ENCODE data around the gene ATP10A.

The ATP10A gene

GRCh38 chr15:25668236-25668795 lies 194.8 kb downstream of the ATP10A start:
- DNase-seq (ENCODE audit: low read depth, low spot score), result no peak
- in situ Hi-C loops (cut with HindIII; ENCODE audit: low sequenced_read_pairs), result no loop called here
- TF ChIP-seq, protein P1, sequence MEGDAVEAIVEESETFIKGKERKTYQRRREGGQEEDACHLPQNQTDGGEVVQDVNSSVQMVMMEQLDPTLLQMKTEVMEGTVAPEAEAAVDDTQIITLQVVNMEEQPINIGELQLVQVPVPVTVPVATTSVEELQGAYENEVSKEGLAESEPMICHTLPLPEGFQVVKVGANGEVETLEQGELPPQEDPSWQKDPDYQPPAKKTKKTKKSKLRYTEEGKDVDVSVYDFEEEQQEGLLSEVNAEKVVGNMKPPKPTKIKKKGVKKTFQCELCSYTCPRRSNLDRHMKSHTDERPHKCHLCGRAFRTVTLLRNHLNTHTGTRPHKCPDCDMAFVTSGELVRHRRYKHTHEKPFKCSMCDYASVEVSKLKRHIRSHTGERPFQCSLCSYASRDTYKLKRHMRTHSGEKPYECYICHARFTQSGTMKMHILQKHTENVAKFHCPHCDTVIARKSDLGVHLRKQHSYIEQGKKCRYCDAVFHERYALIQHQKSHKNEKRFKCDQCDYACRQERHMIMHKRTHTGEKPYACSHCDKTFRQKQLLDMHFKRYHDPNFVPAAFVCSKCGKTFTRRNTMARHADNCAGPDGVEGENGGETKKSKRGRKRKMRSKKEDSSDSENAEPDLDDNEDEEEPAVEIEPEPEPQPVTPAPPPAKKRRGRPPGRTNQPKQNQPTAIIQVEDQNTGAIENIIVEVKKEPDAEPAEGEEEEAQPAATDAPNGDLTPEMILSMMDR (IDR thresholded peaks at IDR 0.05; ENCODE audit: low read depth, low read length), result no peak
- no peak overlapping the region for H3K4me3 ChIP-seq (ENCODE audit: low read depth, low read length)

DNA sequence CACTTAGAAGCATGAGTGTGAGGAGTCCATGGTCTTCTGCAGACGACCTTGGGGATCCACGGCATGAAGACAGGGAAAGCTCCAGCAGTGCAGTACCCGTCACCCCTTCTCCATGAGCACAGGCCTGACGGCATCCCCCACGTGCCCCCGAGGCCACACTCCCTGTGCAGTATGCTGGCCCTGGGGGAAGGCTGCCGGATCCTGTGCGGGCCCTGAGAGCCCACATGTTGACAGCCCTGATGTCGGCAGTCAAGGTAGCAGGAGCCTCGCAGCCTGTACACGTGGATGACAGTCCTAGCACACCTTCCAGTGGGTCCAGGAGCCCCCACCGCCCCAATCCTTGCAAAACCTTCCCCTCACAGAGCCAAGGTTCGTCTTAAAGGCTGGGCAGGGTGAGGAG lies 195.3 kb downstream of the ATP10A start:
- DNase-seq (ENCODE audit: low read depth, low spot score), result no peak
- TF ChIP-seq, protein P1 (IDR thresholded peaks at IDR 0.05; ENCODE audit: low read depth, low read length), result no peak
- in situ Hi-C loops (cut with HindIII; ENCODE audit: low sequenced_read_pairs), result no loop called here

GRCh38 chr15:25665913-25666312 lies 197.2 kb downstream of the ATP10A start:
- TF ChIP-seq, protein P1 (IDR thresholded peaks at IDR 0.05; ENCODE audit: low read depth, low read length), result no peak
- H3K4me3 ChIP-seq (ENCODE audit: low read depth, low read length), result no peak overlapping the region
- DNase-seq (ENCODE audit: low read depth, low spot score), result no peak
- in situ Hi-C loops (cut with HindIII; ENCODE audit: low sequenced_read_pairs), result no loop called here

More for the DNA sequence above, 195.3 kb downstream of the ATP10A start:
- no peak overlapping the region for H3K4me3 ChIP-seq (ENCODE audit: low read depth, low read length)

DNA sequence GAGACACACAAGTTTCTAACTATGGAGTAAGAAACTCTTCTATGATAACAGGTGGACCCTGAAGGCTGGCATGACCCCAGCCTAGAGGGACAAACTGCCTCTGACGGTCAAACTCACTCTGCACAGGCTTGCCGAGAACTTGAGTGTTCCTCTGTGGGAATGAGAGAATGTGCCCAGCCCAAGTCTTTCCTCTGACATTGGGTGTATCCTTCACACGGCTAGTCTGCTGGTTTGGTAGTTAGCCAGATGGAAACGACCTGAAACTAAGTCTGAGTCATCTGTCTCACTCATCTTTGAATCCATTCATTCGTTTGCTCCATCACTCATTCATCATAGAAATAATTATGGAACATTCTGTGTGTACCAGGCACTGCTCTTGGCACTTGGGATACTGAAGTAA lies 198.4 kb downstream of the ATP10A start:
- no peak for DNase-seq (ENCODE audit: low read depth, low spot score)
- in situ Hi-C loops (cut with HindIII; ENCODE audit: low sequenced_read_pairs), result no loop called here
- TF ChIP-seq, protein P1 (IDR thresholded peaks at IDR 0.05; ENCODE audit: low read depth, low read length), result no peak
- H3K4me3 ChIP-seq (ENCODE audit: low read depth, low read length), result no peak overlapping the region

DNA sequence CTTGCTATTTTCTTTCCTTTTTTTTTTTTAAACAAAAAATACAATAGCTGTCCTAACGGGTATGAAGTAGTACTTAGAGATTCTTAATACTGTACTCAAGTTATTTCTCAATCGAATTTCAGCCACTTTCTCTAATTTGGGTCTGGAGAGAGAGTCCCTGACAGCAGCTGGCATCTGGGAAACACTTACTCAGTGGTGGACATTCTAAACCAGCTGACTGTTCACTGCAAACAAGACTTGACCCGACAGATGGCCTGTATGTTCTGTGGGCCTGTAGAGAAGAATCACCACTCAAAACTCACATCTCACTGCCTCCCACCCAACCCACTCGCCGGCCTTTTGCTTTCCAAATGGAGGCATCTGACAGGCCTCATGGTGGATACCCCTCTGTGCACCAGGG lies 199.6 kb downstream of the ATP10A start:
- TF ChIP-seq, protein P1 (IDR thresholded peaks at IDR 0.05; ENCODE audit: low read depth, low read length), result no peak
- no peak overlapping the region for H3K4me3 ChIP-seq (ENCODE audit: low read depth, low read length)
- DNase-seq (ENCODE audit: low read depth, low spot score), result no peak
- in situ Hi-C loops (cut with HindIII; ENCODE audit: low sequenced_read_pairs), result no loop called here

DNA sequence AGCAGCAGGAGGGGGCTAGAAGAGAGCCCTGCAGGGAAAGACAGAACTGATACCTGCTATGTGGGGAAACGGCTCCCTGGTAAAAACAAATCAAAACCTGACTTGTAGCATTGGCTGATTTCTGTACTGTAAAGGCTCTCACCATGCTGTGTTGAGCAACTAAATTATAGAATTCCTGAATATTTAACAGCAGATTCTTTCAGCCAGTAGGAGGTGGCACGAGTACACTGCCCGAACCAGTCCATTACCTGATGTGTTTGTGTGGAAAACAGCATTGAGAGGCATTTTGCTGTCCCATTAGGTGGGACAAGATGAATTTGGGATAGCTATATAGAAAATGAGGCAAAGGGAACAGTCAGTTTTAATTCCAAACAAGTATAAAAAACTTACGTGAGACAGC lies 201.2 kb downstream of the ATP10A start:
- H3K4me3 ChIP-seq (ENCODE audit: low read depth, low read length), result no peak overlapping the region
- in situ Hi-C loops (cut with HindIII; ENCODE audit: low sequenced_read_pairs), result no loop called here
- no peak for DNase-seq (ENCODE audit: low read depth, low spot score)
- TF ChIP-seq, protein P1 (IDR thresholded peaks at IDR 0.05; ENCODE audit: low read depth, low read length), result peak; percentile 10

DNA sequence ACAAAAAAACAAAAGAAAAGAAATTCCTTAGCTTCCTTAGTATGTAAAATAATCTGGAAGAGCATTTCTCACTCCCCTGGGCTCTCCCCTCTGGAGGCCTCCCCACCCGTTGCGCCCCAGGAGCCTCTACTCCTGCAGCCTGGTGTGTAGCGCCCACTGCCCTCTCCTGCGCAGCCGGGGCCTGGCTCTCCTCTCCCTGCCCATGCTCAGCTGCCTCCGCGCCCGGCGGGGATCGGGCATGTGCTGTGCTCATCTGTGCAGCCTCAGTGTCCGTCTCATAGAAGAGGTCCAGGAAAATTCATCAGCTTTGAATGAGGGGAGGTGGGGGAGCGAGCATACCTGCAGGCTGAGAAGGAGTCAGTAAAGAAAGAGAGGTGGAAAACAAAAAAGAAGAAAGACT lies 203.9 kb downstream of the ATP10A start:
- H3K4me3 ChIP-seq (ENCODE audit: low read depth, low read length), result no peak overlapping the region
- no peak for DNase-seq (ENCODE audit: low read depth, low spot score)
- in situ Hi-C loops (cut with HindIII; ENCODE audit: low sequenced_read_pairs), result no loop called here

More for the DNA sequence above, 203.9 kb downstream of the ATP10A start:
- TF ChIP-seq, protein P1 (IDR thresholded peaks at IDR 0.05; ENCODE audit: low read depth, low read length), result no peak
